Jurkat, Clone E6-1 (cell line): ENCODE results near the gene COMT.

ENCODE experiments used
- DNase-seq: peaks from one replicate; pipeline ENCODE4 v3.0.0-alpha.2; 2011; ENCODE audit warnings: low read depth, low spot score
- H3K4me3 ChIP-seq: 2 replicates; pipeline ENCODE4 v1.5.1; 2011; ENCODE audit warnings: mild to moderate bottlenecking, low read length, control low read depth, moderate library complexity

COMT gene

GRCh38 chr22:19963863-19964642 lies 22.5 kb downstream of the COMT start:
- H3K4me3 ChIP-seq: no peak overlapping the region
- no peak for DNase-seq

GRCh38 chr22:19964701-19965386 lies 23.3 kb downstream of the COMT start:
- H3K4me3 ChIP-seq: no peak overlapping the region
- no peak for DNase-seq

GRCh38 chr22:19965771-19966709 lies 24.5 kb downstream of the COMT start:
- H3K4me3 ChIP-seq: no peak overlapping the region
- DNase-seq: no peak

GRCh38 chr22:19966908-19967750 lies 25.6 kb downstream of the COMT start:
- no peak overlapping the region for H3K4me3 ChIP-seq
- DNase-seq: no peak

GRCh38 chr22:19967850-19968449 lies 26.4 kb downstream of the COMT start:
- no peak for DNase-seq
- H3K4me3 ChIP-seq: no peak overlapping the region

GRCh38 chr22:19968450-19968891 lies 26.9 kb downstream of the COMT start:
- no peak overlapping the region for H3K4me3 ChIP-seq
- DNase-seq: no peak

- no peak for DNase-seq
Measured at GRCh38 chr22:19969141-19969928, 27.8 kb downstream of the COMT start.

GRCh38 chr22:19970031-19970478 lies 28.5 kb downstream of the COMT start:
- no peak overlapping the region for H3K4me3 ChIP-seq
- no peak for DNase-seq

More at GRCh38 chr22:19969141-19969928, 27.8 kb downstream of the COMT start:
- no peak overlapping the region for H3K4me3 ChIP-seq

- no peak overlapping the region for H3K4me3 ChIP-seq
- peak; percentile 43 for DNase-seq
Measured at GRCh38 chr22:19970479-19971275, 29.1 kb downstream of the COMT start.

- no peak overlapping the region for H3K4me3 ChIP-seq
- no peak for DNase-seq
Measured at GRCh38 chr22:19971276-19972124, 29.9 kb downstream of the COMT start.

- no peak for DNase-seq
- H3K4me3 ChIP-seq: no peak overlapping the region
Measured at GRCh38 chr22:19972251-19972650, 30.7 kb downstream of the COMT start.

- no peak for DNase-seq
- H3K4me3 ChIP-seq: no peak overlapping the region
Measured at GRCh38 chr22:19972652-19973550, 31.3 kb downstream of the COMT start.

GRCh38 chr22:19973551-19974267 lies 32.1 kb downstream of the COMT start:
- no peak for DNase-seq

GRCh38 chr22:19974268-19974861 lies 32.8 kb downstream of the COMT start:
- peak; percentile 94 for DNase-seq
- H3K4me3 ChIP-seq: no peak overlapping the region

More at GRCh38 chr22:19973551-19974267, 32.1 kb downstream of the COMT start:
- no peak overlapping the region for H3K4me3 ChIP-seq
